CD4-positive, alpha-beta T cell treated with Interleukin-17A for 4 hours (primary cell): ENCODE measurements around the gene GTF2B.
"Not testable (repeated sequence)": the region's sequence is repeated elsewhere in the genome, so short reads cannot be mapped to it uniquely, and the experiment has no call there.

Experiments used
- DNase-seq: peaks from one replicate; pipeline ENCODE4 v3.0.0-alpha.2; 2020; ENCODE audit warnings: mixed read lengths

Gene GTF2B

GRCh38 chr1:88891318-88891950, at the start of gene GTF2B:
Gene GTF2B (minus strand): TSS chr1:88891567. CDS start chr1:88891499, 68 bp downstream.
- DNase-seq, result peak; percentile 92

- DNase-seq, result not testable (repeated sequence)
These were observed 47.2 kb upstream of the GTF2B start for GRCh38 chr1:88938528-88938927.

GRCh38 chr1:88936760-88937342, 45.5 kb upstream of the GTF2B start:
- DNase-seq, result no peak

DNA sequence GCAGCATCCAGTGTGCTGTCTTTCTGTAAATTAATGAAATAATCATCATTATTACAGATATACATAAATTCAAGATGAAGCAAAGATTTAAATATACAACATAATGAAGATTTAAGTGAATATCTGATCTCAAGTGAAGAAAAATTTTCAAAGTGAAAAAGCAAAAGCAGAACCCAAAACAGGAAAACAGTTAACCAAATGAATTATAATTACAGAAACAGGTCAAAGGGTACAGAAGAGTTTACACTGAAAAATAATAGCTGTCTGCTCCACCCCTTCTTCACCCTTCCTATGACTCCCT, 44.8 kb upstream of the GTF2B start:
- DNase-seq, result no peak

DNA sequence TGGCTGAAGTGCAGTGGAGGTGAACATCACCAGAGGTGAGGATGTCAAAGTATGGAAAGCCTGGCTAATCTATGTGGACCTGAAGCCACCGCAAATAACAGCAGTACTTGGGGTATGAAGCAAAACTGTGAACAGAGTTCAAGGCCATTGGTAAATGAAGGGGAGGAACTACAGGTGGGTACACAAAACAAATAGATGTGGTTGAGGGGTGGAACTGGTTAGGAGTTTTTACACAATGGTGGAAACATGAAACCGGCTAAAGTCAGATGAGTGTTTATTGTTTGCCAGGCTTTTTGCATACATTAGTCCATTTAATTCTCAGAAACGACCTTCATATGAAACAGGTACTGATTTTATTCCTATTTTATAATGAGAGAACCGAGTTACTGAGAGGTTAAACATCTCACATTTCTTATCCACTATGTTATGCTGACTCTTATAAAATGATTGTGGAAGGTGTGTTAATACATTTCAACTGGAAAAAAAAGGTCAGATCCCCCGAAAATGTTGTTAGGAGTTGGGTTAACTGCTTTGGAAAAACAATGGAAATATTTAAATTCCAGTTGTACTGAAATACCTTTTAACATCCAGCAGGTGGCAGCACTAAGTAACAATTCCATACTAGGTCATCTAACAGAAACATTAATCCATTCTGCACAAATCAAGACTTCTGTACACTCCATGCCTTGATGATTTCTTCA, 44.3 kb upstream of the GTF2B start:
- peak; percentile 30 for DNase-seq

- not testable (repeated sequence) for DNase-seq
These were observed 38.8 kb upstream of the GTF2B start for GRCh38 chr1:88930176-88930575.

GRCh38 chr1:88923224-88923623, 31.9 kb upstream of the GTF2B start:
- DNase-seq, result no peak

DNA sequence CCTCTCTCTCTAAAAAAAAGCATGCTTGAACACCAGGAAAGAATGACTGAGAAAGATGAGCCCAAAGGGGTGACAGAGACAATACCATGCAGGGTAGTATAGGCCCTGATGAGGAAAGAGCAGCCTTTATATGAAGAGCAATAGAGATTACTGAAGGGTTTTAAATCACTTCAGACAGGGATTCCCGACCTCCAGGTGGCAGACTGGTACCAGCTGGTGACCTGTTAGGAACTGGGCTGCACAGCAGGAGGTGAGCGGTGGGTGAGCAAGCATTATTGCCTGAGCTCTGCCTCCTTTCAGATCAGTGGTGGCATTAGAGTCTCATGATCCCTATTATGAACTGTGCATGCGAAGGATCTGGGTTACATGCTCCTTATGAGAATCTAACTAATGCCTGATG, 30.8 kb upstream of the GTF2B start:
- DNase-seq, result no peak

DNA sequence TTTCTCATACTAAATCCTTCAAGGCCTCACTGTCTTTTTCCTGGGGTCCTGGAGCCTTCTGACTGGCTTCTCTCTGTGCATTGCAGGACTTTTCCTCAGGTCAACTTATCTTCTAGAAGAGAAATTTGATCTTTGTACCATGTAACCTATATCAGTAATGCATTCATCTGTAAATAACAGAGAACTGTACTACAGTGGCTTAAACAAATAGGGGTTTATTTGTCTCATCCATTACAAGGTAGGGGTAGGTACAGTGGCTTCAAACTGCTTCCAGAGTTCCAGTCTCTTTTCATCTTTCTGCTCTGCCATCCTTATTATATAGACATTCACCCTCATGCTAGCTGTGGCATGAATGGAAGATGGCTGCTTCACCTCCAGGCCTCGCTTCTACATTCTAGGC, 29.5 kb upstream of the GTF2B start:
- no peak for DNase-seq

- DNase-seq, result no peak
These were observed 26.1 kb upstream of the GTF2B start for GRCh38 chr1:88917321-88918025.

DNA sequence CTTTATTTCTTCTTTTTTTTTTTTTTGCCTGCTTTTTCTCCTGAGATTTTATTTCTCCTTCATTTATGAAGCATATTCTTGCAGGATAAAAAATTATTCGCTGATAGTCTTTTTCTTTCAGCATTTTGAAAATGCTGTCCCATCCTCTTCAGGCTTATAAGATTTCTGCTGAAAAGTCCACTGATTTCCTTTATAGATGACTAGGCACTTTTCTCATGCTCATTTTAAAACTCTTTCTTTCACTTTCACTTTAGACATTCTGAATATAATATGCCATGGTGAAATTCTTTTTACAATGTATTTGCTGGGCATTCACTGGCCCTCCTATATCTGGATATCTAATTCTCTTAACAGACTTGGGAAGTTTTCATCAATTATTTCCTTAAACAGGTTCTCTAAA, 25.5 kb upstream of the GTF2B start:
- no peak for DNase-seq

DNA sequence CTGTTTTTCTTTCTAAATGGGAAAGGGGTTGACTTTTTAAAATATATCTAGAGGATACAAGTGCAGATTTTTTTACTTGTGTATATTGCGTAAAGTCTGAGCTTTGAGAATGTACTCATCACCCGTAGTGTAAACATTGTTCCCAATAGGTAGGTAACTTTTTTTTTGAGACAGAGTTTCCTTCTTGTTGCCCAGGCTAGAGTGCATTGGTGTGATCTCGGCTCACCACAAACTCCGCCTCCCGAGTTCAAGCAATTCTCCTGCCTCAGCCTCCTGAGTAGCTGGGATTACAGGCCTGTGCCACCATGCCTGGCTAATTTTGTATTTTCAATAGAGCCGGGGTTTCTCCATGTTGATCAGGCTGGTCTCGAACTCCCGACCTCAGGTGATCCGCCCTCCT, 20.4 kb upstream of the GTF2B start:
- not testable (repeated sequence) for DNase-seq

DNA sequence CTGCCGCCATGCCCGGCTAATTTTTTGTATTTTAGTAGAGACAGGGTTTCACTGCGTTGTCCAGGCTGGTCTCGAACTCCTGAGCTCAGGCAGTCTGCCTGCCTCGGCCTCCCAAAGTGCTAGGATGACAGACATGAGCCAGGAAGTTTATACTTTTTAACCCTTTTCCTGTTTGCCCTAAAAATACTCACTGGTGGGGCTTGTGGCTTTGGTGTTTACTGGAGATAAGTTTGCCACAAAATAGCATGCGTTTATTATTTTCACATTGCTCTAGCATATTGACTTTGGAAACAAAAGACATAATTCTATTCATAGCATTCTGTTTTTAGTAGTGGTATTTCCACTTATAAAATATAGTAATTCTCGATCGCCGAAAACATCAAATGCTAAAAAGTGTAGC, 19.8 kb upstream of the GTF2B start:
- DNase-seq, result no peak

- no peak for DNase-seq
These were observed 19.0 kb upstream of the GTF2B start for GRCh38 chr1:88910401-88910800.

DNA sequence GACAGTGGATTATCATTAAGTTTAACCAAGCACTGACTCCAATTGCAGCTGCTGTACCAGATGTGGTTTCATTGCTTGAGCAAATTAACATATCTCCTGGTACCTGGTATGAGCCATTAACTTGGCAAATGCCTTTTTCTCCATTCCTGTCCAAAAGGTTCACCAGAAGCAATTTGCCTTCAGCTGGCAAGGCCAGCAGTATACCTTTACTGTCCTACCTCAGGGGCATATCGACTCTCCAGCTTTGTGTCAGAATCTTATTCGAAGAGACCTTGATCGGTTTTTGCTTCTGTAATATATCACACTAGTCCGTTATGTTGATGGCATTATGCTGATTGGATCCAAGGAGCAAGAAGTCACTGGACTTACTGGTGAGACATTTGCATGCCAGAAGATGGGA, 9.5 kb upstream of the GTF2B start:
- no peak for DNase-seq

- no peak for DNase-seq
These were observed 5.8 kb upstream of the GTF2B start for GRCh38 chr1:88897070-88897730.

DNA sequence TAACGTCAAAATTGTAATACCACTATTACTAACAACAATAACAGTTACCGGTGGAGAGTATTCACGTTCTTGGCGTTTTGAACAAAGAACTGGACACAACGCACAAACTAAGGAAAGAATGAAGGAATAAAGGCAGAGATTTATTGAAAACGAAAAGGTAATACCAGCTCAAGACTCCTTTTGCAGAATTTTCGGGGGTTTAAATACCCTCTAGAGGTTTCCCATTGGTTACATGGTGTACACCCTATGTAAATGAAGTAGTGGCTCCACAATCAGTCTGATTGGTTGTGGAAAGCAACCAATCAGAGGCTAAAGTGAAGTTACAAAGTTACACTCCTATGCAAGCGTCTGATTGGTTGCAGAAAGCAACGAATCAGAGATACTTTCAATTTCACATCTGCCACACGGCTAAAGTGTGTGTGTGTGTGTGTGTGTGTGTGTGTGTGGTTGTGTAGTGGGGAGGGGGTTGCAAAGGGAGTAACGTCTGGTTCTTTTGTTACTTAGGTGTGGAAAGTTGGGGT, 1.1 kb upstream of the GTF2B start:
- DNase-seq, result no peak

GRCh38 chr1:88891951-88892340, 579 bp upstream of the GTF2B start:
- no peak for DNase-seq

GRCh38 chr1:88890791-88891317, 513 bp downstream of the GTF2B start:
- DNase-seq, result peak; percentile 49

DNA sequence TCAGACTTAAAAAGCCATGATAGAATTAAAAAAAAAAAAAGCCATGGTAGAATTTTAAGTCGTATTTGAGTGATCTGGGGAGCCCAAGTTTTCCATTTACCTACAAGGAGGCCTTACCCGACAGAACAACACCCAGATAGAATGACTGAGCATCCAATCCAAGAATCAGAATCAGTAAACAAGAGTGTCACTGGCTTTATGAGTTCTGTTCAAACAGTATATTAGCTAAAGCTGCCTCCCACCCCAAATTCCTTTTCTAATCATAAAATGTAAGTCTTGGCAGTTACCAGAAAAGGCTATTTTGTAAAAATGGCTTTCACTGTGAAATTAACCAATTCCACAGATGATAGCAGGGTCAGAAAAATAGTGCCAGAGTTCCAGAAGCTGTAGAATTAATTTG, 1.2 kb downstream of the GTF2B start:
- no peak for DNase-seq

GRCh38 chr1:88888750-88889149, 2.6 kb downstream of the GTF2B start:
- no peak for DNase-seq

DNA sequence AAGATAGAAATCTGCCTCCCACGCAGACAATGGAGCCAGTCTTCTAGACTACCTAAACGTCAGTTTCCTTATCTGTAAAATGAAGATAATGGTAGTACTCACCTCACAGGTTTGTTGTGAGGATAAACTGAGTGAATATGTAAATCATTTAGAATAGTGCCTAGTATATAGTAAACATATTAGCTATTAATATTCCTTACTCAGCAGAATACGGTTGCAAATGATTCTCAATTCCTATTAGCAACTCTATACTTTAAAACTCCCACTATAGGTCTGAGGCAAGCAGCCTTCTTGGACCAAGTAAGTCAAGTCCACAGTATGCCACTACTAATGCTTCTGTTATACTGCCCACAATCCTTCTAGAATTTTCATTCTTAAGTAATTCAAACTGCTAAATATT, 5.4 kb downstream of the GTF2B start:
- DNase-seq, result no peak

GRCh38 chr1:88883156-88883555, 8.2 kb downstream of the GTF2B start:
- DNase-seq, result no peak
